Panc1 (cell line): Measurements from ENCODE around the gene JDP2.

Source experiments
- POLR2AphosphoS5 ChIP-seq: IDR thresholded peaks from 2 replicates; pipeline ENCODE4 v1.6.1; 2012; ENCODE audit warnings: mild to moderate bottlenecking, low read depth, low read length, moderate library complexity
- SIN3A ChIP-seq: IDR thresholded peaks from 2 replicates; pipeline ENCODE4 v1.6.1; 2012; ENCODE audit warnings: low read depth, mild to moderate bottlenecking, low read length, moderate library complexity, borderline replicate concordance; ENCODE audit not compliant: insufficient read depth
- TCF7L2 ChIP-seq: IDR thresholded peaks from 2 replicates; pipeline ENCODE4 v1.6.1; 2011; ENCODE audit warnings: mild to moderate bottlenecking, low read depth, low read length, inconsistent platforms
- TF ChIP-seq, protein P1 (sequence below): fragments of 450-650 bp; IDR thresholded peaks from 2 replicates; pipeline ENCODE4 v1.5.1; 2017; ENCODE audit warnings: mild to moderate bottlenecking
- TF ChIP-seq, protein P2 (sequence below), 2 experiments: IDR thresholded peaks; 2 replicates each; pipeline ENCODE4 v1.6.1; 2011 to 2012; ENCODE audit warnings: low read depth in 2 of 2, control low read depth in 1 of 2, low read length in 1 of 2, mild to moderate bottlenecking in 1 of 2, moderate library complexity in 1 of 2; ENCODE audit not compliant: insufficient read depth in 1 of 2

DNA sequence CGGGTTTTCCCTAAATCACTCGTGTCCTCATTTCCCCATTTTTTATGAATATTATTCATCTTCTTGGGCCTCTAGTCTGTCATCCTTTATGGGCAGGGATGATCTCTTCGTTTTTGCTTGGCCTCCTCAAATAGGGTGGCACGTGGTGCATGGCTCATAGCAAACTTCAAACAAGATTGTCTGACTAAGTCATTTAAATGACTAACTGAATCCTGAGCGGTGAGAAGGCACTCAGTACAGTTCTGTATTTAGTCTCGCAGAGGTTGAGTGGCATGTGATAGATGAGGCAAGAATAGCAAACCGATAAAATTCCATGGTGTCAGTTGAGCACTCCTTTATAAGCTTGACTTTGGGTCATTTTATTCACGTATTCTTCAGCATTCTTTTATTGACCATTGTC, 5.7 kb upstream of the JDP2 start:
- no peak for TF ChIP-seq TCF7L2
- TF ChIP-seq, protein P1, sequence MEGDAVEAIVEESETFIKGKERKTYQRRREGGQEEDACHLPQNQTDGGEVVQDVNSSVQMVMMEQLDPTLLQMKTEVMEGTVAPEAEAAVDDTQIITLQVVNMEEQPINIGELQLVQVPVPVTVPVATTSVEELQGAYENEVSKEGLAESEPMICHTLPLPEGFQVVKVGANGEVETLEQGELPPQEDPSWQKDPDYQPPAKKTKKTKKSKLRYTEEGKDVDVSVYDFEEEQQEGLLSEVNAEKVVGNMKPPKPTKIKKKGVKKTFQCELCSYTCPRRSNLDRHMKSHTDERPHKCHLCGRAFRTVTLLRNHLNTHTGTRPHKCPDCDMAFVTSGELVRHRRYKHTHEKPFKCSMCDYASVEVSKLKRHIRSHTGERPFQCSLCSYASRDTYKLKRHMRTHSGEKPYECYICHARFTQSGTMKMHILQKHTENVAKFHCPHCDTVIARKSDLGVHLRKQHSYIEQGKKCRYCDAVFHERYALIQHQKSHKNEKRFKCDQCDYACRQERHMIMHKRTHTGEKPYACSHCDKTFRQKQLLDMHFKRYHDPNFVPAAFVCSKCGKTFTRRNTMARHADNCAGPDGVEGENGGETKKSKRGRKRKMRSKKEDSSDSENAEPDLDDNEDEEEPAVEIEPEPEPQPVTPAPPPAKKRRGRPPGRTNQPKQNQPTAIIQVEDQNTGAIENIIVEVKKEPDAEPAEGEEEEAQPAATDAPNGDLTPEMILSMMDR = no peak
- no peak for TF ChIP-seq POLR2AphosphoS5
- no peak for TF ChIP-seq SIN3A
- TF ChIP-seq, protein P2, sequence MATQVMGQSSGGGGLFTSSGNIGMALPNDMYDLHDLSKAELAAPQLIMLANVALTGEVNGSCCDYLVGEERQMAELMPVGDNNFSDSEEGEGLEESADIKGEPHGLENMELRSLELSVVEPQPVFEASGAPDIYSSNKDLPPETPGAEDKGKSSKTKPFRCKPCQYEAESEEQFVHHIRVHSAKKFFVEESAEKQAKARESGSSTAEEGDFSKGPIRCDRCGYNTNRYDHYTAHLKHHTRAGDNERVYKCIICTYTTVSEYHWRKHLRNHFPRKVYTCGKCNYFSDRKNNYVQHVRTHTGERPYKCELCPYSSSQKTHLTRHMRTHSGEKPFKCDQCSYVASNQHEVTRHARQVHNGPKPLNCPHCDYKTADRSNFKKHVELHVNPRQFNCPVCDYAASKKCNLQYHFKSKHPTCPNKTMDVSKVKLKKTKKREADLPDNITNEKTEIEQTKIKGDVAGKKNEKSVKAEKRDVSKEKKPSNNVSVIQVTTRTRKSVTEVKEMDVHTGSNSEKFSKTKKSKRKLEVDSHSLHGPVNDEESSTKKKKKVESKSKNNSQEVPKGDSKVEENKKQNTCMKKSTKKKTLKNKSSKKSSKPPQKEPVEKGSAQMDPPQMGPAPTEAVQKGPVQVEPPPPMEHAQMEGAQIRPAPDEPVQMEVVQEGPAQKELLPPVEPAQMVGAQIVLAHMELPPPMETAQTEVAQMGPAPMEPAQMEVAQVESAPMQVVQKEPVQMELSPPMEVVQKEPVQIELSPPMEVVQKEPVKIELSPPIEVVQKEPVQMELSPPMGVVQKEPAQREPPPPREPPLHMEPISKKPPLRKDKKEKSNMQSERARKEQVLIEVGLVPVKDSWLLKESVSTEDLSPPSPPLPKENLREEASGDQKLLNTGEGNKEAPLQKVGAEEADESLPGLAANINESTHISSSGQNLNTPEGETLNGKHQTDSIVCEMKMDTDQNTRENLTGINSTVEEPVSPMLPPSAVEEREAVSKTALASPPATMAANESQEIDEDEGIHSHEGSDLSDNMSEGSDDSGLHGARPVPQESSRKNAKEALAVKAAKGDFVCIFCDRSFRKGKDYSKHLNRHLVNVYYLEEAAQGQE (IDR thresholded peaks at IDR 0.05; ENCODE audit: insufficient read depth in 1 of 2, low read depth in 2 of 2, low read length in 1 of 2) = no peak
